GM19043 (cell line): ENCODE data around the gene OXNAD1.

Source experiments
- ATAC-seq: cut with Tn5 transposase; IDR thresholded peaks from one replicate; pipeline ENCODE4 v1.9.1; 2021; ENCODE audit warnings: low read depth; ENCODE audit not compliant: unreplicated experiment

The OXNAD1 gene

DNA sequence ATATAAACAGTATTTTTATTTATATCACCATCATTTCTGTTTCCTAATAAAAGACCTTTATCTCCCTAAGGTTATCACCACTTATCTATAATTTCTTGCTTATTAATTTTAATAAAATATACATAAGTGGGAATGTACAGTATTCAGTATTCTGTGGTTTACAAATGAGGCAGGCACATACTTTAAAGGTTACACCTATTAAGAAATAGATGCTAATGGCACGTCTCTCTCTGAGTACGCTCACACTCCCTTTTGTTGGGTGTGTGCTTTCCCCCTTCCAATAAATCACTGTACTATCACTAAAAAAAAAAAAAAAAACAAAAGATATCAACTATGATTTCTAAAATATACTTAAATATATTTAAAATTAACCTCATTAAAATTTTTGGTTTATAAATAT lies 8.9 kb downstream of the OXNAD1 start:
- ATAC-seq: no peak

DNA sequence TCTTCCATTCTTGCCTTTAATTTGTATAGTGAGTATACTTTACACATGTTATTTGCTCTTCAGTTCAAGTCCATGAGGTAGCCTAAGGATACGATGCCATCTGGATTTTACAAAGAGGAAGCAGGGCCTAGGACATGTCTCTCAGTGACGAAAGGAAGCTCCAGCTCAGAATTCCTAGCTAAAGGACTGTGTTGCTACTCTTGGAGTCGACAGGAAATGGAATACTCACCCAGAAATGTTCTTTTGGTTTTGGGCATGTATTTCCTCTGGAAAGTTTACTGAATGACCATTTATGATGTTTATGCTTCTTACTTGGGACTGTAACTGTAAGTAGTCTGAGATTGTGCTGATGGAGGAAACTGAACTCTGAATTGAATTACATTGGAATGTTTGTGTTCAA lies 12.5 kb downstream of the OXNAD1 start:
- no peak for ATAC-seq

GRCh38 chr3:16279010-16279801 lies 14.2 kb downstream of the OXNAD1 start:
- no peak for ATAC-seq

DNA sequence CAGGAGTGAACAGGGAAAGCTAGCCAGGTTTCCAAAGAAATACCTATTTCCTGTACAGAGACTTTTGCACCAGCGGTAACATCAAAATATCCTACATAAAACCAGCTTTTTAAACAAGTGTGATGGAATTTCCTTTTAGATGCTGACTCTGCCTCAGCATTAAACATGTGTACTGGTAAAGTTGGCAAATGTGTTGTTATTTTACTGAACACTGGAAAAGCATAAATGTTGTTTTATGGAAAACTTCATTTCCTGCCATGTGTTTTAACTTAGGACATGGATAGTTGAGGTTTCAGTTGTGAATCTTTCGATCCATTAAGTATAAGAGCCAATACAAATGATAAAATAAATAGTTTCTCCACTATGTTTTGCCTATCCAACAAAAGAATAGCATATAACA lies 15.7 kb downstream of the OXNAD1 start:
- ATAC-seq: no peak

DNA sequence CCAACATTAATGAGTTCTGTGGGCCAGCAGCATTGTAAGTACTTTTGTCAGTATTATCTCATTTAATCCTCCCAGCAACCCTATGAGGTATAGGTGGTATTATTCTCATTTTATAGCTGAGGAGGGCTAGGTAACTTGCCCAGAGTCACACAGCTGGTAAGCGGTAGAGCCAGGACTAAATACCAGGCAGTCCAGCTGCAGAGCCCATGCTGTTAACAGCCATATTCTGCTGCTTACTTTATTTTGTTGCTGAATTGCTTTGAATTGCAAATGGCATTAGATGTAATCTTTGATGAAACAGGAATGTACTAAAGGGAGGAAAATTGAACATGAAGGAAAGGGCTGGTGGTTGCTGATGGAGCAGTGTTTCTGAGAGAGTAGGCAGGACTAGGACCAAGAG lies 19.6 kb downstream of the OXNAD1 start:
- ATAC-seq: no peak

GRCh38 chr3:16286161-16286560 lies 21.1 kb downstream of the OXNAD1 start:
- peak; percentile 65 for ATAC-seq

DNA sequence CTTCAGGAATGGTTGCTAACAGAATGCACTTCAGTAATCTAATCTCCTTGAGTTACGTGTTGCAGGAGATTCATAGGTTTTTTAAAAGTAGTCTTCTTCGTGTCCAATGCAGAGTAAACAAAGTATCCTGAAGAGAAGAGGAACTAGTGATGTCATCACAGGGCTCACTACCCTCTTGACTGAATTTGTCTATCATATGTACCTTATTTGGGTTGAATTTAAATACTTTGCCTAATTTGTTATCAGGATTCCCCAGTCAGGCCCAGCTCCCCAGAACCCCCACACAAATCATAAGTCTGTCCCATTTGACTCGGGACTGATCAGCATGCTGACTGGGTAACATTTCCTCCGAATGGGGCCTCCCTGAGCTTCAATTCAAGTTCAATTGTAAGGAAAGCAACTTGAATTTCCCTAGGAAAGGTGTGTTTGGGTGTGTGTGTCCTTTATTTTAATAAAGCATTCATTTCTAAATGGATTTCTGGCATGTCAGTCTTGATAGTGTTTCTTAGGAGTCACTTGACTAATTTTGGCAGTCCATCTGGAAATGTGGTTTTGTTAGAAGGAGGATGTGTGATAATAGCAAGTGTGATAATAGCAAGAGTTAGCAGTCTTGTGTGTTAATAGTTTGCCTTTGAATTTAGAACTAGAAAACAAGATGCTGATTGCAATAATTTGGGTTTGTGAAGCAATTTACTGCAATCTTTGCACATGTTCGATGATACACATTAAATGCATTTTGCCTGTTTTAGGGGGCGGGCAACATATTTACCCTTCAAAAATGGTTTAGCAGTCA lies 21.9 kb downstream of the OXNAD1 start:
- no peak for ATAC-seq

GRCh38 chr3:16288664-16289063 lies 23.7 kb downstream of the OXNAD1 start:
- no peak for ATAC-seq

DNA sequence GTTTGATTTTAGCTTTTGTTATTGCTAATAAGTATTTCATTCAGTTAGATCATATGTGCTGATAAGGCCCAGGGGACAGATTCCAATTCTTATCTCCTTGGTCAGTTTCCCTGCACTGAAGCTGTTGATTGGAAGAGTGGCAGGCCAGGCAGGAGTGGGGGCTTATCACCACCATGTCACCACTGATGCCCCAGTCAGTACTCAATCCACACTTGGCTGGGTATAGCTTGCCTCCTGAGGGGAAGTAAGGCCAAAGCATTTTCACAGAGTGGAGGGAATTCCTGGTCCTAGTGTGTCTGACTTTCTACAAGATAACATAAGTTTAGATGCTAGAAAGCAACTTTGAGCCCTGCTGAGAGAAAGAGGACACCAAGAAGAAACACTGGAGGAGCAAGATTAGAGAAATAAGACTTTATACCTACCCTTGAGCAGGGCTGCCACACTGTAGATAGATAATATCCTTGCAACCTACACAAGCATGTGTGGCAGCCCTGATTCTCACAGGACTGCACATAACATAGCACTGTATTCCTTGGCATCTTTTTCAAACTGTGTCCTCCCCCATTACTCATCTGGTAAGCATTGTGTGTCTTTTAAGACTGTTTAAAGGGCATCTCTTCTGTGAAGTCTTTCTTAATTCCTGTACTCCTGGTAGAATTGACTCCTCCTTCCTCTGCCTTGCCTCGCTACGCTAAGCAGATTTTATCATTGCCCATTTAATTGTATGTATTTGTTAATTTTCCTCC lies 24.3 kb downstream of the OXNAD1 start:
- ATAC-seq: no peak

- no peak for ATAC-seq
Measured at GRCh38 chr3:16290007-16290826, 25.2 kb downstream of the OXNAD1 start.

DNA sequence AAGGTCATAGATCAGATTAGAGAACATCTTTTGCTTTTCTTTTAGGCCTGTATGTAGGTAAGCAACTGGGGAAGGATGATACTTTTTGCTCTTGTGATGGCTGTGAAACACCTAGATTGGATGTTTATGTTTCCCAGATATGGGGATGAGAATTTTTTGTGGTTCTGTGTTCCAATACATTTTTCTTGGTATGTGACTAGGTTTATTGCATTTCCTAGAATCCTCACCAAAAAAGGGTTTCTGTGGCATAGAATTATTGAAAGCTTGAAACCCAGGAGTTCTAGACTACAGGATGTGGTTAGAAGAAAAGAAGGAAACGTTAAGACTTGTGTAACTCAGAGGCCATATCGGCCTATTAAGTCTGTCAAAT lies 25.8 kb downstream of the OXNAD1 start:
- ATAC-seq: peak; percentile 38

DNA sequence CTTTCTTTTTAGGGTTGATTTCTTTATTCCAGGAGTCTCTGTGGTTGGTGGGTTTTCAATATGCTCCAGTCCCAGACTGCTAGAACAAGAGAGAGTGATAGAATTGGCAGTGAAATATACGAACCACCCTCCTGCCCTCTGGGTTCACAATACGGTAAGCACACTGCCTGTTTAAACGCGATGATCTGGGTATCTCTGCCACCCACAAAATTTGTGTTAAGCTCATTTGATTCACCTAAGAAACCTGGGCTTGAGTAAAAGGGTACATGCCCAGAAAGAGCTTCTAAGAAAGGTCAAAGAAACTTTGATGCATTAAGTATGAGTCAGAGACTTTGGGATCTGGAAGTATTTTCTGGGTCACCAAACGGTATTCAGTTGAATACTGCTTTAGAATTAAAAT lies 29.8 kb downstream of the OXNAD1 start:
- ATAC-seq: no peak

GRCh38 chr3:16295298-16295890 lies 30.4 kb downstream of the OXNAD1 start:
- ATAC-seq: no peak

GRCh38 chr3:16297997-16298885 lies 33.2 kb downstream of the OXNAD1 start:
- ATAC-seq: no peak

GRCh38 chr3:16298891-16299290 lies 33.9 kb downstream of the OXNAD1 start:
- no peak for ATAC-seq

GRCh38 chr3:16299746-16300145 lies 34.7 kb downstream of the OXNAD1 start:
- no peak for ATAC-seq

GRCh38 chr3:16300307-16300706 lies 35.3 kb downstream of the OXNAD1 start:
- no peak for ATAC-seq

GRCh38 chr3:16300881-16301359 lies 35.9 kb downstream of the OXNAD1 start:
- ATAC-seq: peak; percentile 68

- ATAC-seq: no peak
Measured at GRCh38 chr3:16301507-16301906, 36.5 kb downstream of the OXNAD1 start.
